GM23338 (cell line): ENCODE data around the gene SGCD. TPM values are rescaled to one million over a fixed set of nuclear protein-coding genes. Genes with fewer than 3 reads are reported as not detected.

Source experiments
- ATAC-seq: fragments of 200-7000 bp; cut with Tn5 transposase; 3 replicates; pipeline ENCODE4 v1.9.1; 2020
- DNase-seq: peaks from one replicate; pipeline ENCODE4 v3.0.0-alpha.2; 2015; ENCODE audit warnings: low spot score
- H2AFZ ChIP-seq: fragments of 200-600 bp; sonication (generic); 2 replicates; pipeline ENCODE4 v1.8.0; 2016; ENCODE audit warnings: antibody characterized with exemption, mild to moderate bottlenecking, moderate library complexity
- H3F3A ChIP-seq: fragments of 200-600 bp; sonication (generic); replicated peaks from 2 replicates; pipeline ENCODE4 v1.8.0; 2017; ENCODE audit warnings: antibody characterized with exemption, mixed run types, low read depth
- H3K27ac ChIP-seq: fragments of 200-600 bp; sonication (generic); 2 replicates; pipeline ENCODE4 v1.6.1; 2016; ENCODE audit warnings: low read depth
- H3K27me3 ChIP-seq: fragments of 200-600 bp; sonication (generic); 2 replicates; pipeline ENCODE4 v1.8.0; 2016; ENCODE audit warnings: mild to moderate bottlenecking, mixed run types, moderate library complexity; ENCODE audit not compliant: insufficient read depth
- H3K36me3 ChIP-seq: fragments of 200-600 bp; sonication (generic); 2 replicates; pipeline ENCODE4 v1.8.0; 2016; ENCODE audit warnings: mild to moderate bottlenecking; ENCODE audit not compliant: insufficient read depth
- H3K4me1 ChIP-seq: fragments of 200-600 bp; sonication (generic); 2 replicates; pipeline ENCODE4 v1.8.0; 2016; ENCODE audit warnings: mild to moderate bottlenecking, moderate library complexity; ENCODE audit not compliant: insufficient read depth
- H3K4me2 ChIP-seq: fragments of 200-600 bp; sonication (generic); 2 replicates; pipeline ENCODE4 v1.7.1; 2017; ENCODE audit warnings: mixed run types
- H3K4me3 ChIP-seq: fragments of 200-600 bp; sonication (generic); 2 replicates; pipeline ENCODE4 v1.6.1; 2016; ENCODE audit warnings: mixed run types
- H3K79me2 ChIP-seq: fragments of 200-600 bp; sonication (generic); replicated peaks from 2 replicates; pipeline ENCODE4 v1.8.0; 2017; ENCODE audit warnings: mild to moderate bottlenecking; ENCODE audit not compliant: insufficient read depth
- H3K9me2 ChIP-seq: fragments of 200-600 bp; sonication (generic); 2 replicates; pipeline ENCODE4 v1.8.0; 2017; ENCODE audit not compliant: insufficient read depth
- H4K20me1 ChIP-seq: fragments of 200-600 bp; sonication (generic); replicated peaks from 2 replicates; pipeline ENCODE4 v1.8.0; 2017; ENCODE audit warnings: mild to moderate bottlenecking; ENCODE audit not compliant: insufficient read depth
- H3K27ac Mint-ChIP-seq: 2 replicates; pipeline ENCODE4 v1.8.0; 2020; ENCODE audit warnings: inconsistent platforms, mild to moderate bottlenecking, moderate library complexity, mixed read lengths
- H3K27me3 Mint-ChIP-seq: 3 replicates; pipeline ENCODE4 v1.8.0; 2022; ENCODE audit warnings: low read depth, mild to moderate bottlenecking, moderate library complexity, mixed read lengths, inconsistent platforms; ENCODE audit not compliant: insufficient read depth, poor library complexity
- H3K36me3 Mint-ChIP-seq: 3 replicates; pipeline ENCODE4 v1.8.0; 2021; ENCODE audit warnings: low read depth, mild to moderate bottlenecking, inconsistent platforms, moderate library complexity, mixed read lengths
- H3K4me1 Mint-ChIP-seq: 3 replicates; pipeline ENCODE4 v1.8.0; 2020; ENCODE audit warnings: mild to moderate bottlenecking, inconsistent platforms, mixed read lengths
- H3K4me3 Mint-ChIP-seq: 3 replicates; pipeline ENCODE4 v1.8.0; 2021; ENCODE audit warnings: moderate library complexity, mild to moderate bottlenecking, inconsistent platforms, mixed read lengths
- H3K9me3 Mint-ChIP-seq: 3 replicates; pipeline ENCODE4 v1.8.0; 2020; ENCODE audit warnings: moderate library complexity, mild to moderate bottlenecking, inconsistent platforms, mixed read lengths
- CREB1 ChIP-seq: fragments of 250-450 bp; sonication (Bioruptor Pico); IDR thresholded peaks from 2 replicates; pipeline ENCODE4 v1.5.0; 2020; ENCODE audit warnings: low read depth, mild to moderate bottlenecking, moderate library complexity
- ETS1 ChIP-seq: IDR thresholded peaks from 2 replicates; pipeline ENCODE4 v1.6.1; 2016; ENCODE audit warnings: antibody characterized with exemption
- POLR2AphosphoS5 ChIP-seq: IDR thresholded peaks from 2 replicates; pipeline ENCODE4 v1.6.1; 2016; ENCODE audit warnings: antibody characterized with exemption, low read depth
- REST ChIP-seq: IDR thresholded peaks from one replicate; pipeline ENCODE4 v1.6.1; 2018; ENCODE audit warnings: antibody characterized with exemption; ENCODE audit not compliant: unreplicated experiment
- ZNF462 ChIP-seq: fragments of 250-450 bp; sonication (Bioruptor Pico); IDR thresholded peaks from 2 replicates; pipeline ENCODE4 v1.5.0; 2020; ENCODE audit warnings: mild to moderate bottlenecking, moderate library complexity
- polyA plus RNA-seq: library from polyadenylated mRNA; unstranded; fragments of >200 nt; fragmentation: Nextera tagmentation; extraction: Ambion mirVana; gene quantifications from 2 replicates; pipeline ENCODE4 v1.2.1, GENCODE V29; 2016
- total RNA-seq: library from RNA; depleted of rRNA; stranded (reverse); fragments of >200 nt; shearing (Covaris generic); gene quantifications from 2 replicates; pipeline ENCODE4 v1.2.3, GENCODE V29; 2014

The SGCD gene
- total and polyA plus RNA-seq, 2 experiments from 2014 or later = 0.03 to 0.05 TPM

- no peak for TF ChIP-seq REST
- no peak for TF ChIP-seq POLR2AphosphoS5
- TF ChIP-seq CREB1 = no peak
Observed at GRCh38 chr5:156531199-156531598, 204.2 kb downstream of the SGCD start (continued).

GRCh38 chr5:156532921-156533320 is 206.0 kb downstream of the SGCD start:
- Histone ChIP-seq H3K9me2 (no peaks in the 10 kb centered on the region), H3K4me2 (no peak overlapping the region), H3K36me3 (no peaks in the 10 kb centered on the region), H3F3A (no peaks in the 10 kb centered on the region), H4K20me1 (no peaks in the 10 kb centered on the region), H3K4me1 (no peaks in the 10 kb centered on the region), H3K79me2 (no peaks in the 10 kb centered on the region), H3K4me3 (no peak overlapping the region), H3K27ac (no peak overlapping the region), H3K27me3 (no peaks in the 10 kb centered on the region), H2AFZ (no peak overlapping the region)
- H3K4me3 Mint-ChIP-seq = no peak overlapping the region
- DNase-seq (no peak), ATAC-seq (no peak)
- H3K9me3 Mint-ChIP-seq = no peaks in the 10 kb centered on the region
- H3K27ac Mint-ChIP-seq = no peak overlapping the region
- no peaks in the 10 kb centered on the region for H3K27me3 Mint-ChIP-seq
- no peaks in the 10 kb centered on the region for H3K36me3 Mint-ChIP-seq
- no peaks in the 10 kb centered on the region for H3K4me1 Mint-ChIP-seq
- TF ChIP-seq ETS1 = no peak

GRCh38 chr5:156534085-156534484 is 207.1 kb downstream of the SGCD start:
- Histone ChIP-seq H3K36me3 (no peaks in the 10 kb centered on the region), H3K4me2 (no peak overlapping the region), H3K4me1 (no peaks in the 10 kb centered on the region), H3K27ac (no peak overlapping the region), H2AFZ (no peak overlapping the region), H3K27me3 (no peaks in the 10 kb centered on the region), H3K9me2 (no peaks in the 10 kb centered on the region), H3K79me2 (no peaks in the 10 kb centered on the region), H3K4me3 (no peak overlapping the region), H4K20me1 (no peaks in the 10 kb centered on the region), H3F3A (no peaks in the 10 kb centered on the region)
- no peak for ATAC-seq
- no peaks in the 10 kb centered on the region for H3K27me3 Mint-ChIP-seq
- H3K27ac Mint-ChIP-seq = no peak overlapping the region
- no peaks in the 10 kb centered on the region for H3K9me3 Mint-ChIP-seq
- DNase-seq = no peak
- no peaks in the 10 kb centered on the region for H3K4me1 Mint-ChIP-seq
- no peak overlapping the region for H3K4me3 Mint-ChIP-seq
- no peaks in the 10 kb centered on the region for H3K36me3 Mint-ChIP-seq
- TF ChIP-seq ZNF462 (CRISPR knock-in tag) = no peak
- TF ChIP-seq REST = no peak
- TF ChIP-seq POLR2AphosphoS5 = no peak
